Breast epithelium (tissue), 4 donors: Measurements from ENCODE around the gene FAF1. TPM values are rescaled to one million over a fixed set of nuclear protein-coding genes. Genes with fewer than 3 reads are reported as not detected.
"Not testable (repeated sequence)": the region's sequence is repeated elsewhere in the genome, so short reads cannot be mapped to it uniquely, and the experiment has no call there.

Source experiments
- DNase-seq, 2 donors: peaks; one replicate each; pipeline ENCODE4 v3.0.0-alpha.2; 2019; ENCODE audit warnings: low spot score in 2 of 2
- H3K27ac ChIP-seq, 2 donors: fragments of 200-600 bp; sonication (generic) in 1 of 2; one replicate each; pipeline ENCODE4 v1.5.1; 2016 to 2019; ENCODE audit warnings: mild to moderate bottlenecking in 1 of 2
- H3K27me3 ChIP-seq, 2 donors: fragments of 200-600 bp; sonication (generic) in 1 of 2; one replicate each; pipeline versions ENCODE4 v1.5.1 to v1.6.0; 2017 to 2019; ENCODE audit warnings: control low read depth in 1 of 2, mild to moderate bottlenecking in 1 of 2
- H3K36me3 ChIP-seq: fragments of 200-600 bp; one replicate; pipeline ENCODE4 v1.5.1; 2019
- H3K4me1 ChIP-seq, 2 donors: fragments of 200-600 bp; sonication (generic); one replicate each; pipeline ENCODE4 v1.5.1; 2016 to 2019; ENCODE audit warnings: control low read depth in 1 of 2
- H3K4me3 ChIP-seq, 3 donors: fragments of 200-600 bp; sonication (generic); 1 replicate in 2 of 3; 2 replicates in 1 of 3; pipeline ENCODE4 v1.5.1; 2016 to 2019; ENCODE audit warnings: mild to moderate bottlenecking in 3 of 3, moderate library complexity in 2 of 3
- H3K9me3 ChIP-seq, 2 donors: fragments of 200-600 bp; sonication (generic) in 1 of 2; one replicate each; pipeline ENCODE4 v1.5.1; 2016 to 2019; ENCODE audit warnings: control low read depth in 1 of 2
- CTCF ChIP-seq, 3 donors: fragments of 450-650 bp; IDR thresholded peaks; one replicate each; pipeline ENCODE4 v1.5.1; 2016 to 2017; ENCODE audit warnings: antibody characterized with exemption in 3 of 3, mild to moderate bottlenecking in 3 of 3, moderate library complexity in 3 of 3
- POLR2A ChIP-seq: fragments of 450-650 bp; IDR thresholded peaks from one replicate; pipeline ENCODE4 v1.6.1; 2016; ENCODE audit warnings: antibody characterized with exemption, mild to moderate bottlenecking, moderate library complexity
- POLR2AphosphoS5 ChIP-seq, 3 donors: sonication (generic); formaldehyde crosslinking; IDR thresholded peaks; one replicate each; pipeline ENCODE4 v1.6.1; 2017; ENCODE audit warnings: antibody characterized with exemption in 3 of 3
- intact Hi-C: fragments of 100-400 bp; cut with DNase I; formaldehyde crosslinking; loops from one replicate; pipeline ENCODE4 v1.15.1; 2023; ENCODE audit warnings: low total_unique reads
- total RNA-seq, 3 donors: library from RNA; depleted of rRNA; stranded (reverse); fragments of >200 nt; gene quantifications; one replicate each; pipeline ENCODE4 v1.1.0, GENCODE V29; 2016

The FAF1 gene
- total RNA-seq, 3 donors from 2014 or later, result 34.9 to 58.2 (median 42.0) TPM

DNA sequence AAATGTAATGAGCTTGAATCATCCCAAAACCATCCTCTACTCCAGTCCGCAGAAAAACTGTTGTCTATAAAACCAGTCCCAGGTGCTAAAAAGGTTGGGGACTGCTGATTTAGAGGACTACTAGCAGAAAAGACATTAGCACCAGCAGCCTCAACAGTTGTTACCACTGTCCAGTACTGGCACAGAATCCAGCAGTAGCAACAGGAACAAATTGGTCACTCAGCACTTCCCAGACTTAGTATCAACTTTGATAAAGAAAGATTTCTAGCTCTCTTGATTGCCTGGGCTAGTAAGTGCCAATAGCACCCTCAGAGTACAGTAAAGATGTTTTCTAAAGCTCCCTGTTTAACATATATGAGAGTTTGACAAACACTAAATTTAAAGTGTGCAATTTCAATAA, 127.9 kb downstream of the FAF1 start:
- Histone ChIP-seq H3K4me1 (no peaks in the 10 kb centered on the region), H3K27ac (no peak overlapping the region), H3K36me3 (no peaks in the 10 kb centered on the region), H3K27me3 (no peaks in the 10 kb centered on the region), H3K4me3 (no peak overlapping the region), H3K9me3 (no peaks in the 10 kb centered on the region)
- DNase-seq, result no peak
- intact Hi-C loops, result no loop called here
- no peak for TF ChIP-seq CTCF (IDR thresholded peaks at IDR 0.05)
- no peak for TF ChIP-seq POLR2A
- TF ChIP-seq POLR2AphosphoS5 (IDR thresholded peaks at IDR 0.05), result no peak

DNA sequence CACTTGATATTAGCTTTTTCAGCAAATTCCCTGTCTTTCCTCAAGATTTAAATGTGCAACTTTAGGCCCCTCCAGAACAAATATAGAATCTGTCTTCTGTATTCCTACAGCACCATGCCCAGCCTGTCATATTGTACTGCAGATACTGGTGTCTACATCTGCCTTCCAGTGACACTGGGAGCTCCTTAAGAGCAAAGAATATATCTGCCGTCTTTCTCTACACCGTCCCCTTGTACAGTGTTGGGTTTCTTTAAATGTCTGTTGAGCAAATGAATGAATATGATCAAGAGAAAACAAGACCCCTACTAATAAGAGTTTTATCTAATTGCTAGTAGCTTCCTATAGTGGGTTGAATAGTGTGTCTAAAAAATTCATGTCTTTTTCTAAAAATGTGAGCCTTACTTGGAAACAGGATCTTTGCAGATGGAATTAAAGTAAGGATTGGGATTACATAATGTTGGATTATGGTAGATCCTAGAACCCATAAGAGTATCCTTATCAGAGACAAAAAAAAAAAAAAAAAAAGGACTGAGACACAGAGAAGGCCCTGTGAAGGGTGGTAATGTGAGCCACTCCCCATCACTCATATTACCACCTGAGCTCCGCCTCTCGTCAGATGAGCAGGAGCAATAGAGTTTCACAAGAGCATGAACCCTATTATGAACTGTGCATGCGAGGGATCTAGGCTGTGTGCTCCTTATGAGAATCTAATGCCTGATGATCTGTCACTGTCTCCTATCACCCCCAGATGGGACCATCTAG, 128.6 kb downstream of the FAF1 start:
- Histone ChIP-seq H3K27ac (no peak overlapping the region), H3K36me3 (no peaks in the 10 kb centered on the region), H3K27me3 (no peaks in the 10 kb centered on the region), H3K4me3 (no peak overlapping the region), H3K9me3 (no peaks in the 10 kb centered on the region), H3K4me1 (no peaks in the 10 kb centered on the region)
- TF ChIP-seq CTCF (IDR thresholded peaks at IDR 0.05) (no peak), POLR2A (no peak), POLR2AphosphoS5 (IDR thresholded peaks at IDR 0.05) (no peak)
- DNase-seq, result no peak
- intact Hi-C loops, result no loop called here

- no peak overlapping the region for H3K4me3 ChIP-seq
- intact Hi-C loops, result no loop called here
Observed at GRCh38 chr1:50830621-50831020, 129.4 kb downstream of the FAF1 start.

GRCh38 chr1:50829014-50829958, 130.8 kb downstream of the FAF1 start:
- Histone ChIP-seq H3K36me3 (no peaks in the 10 kb centered on the region), H3K4me3 (no peak overlapping the region), H3K9me3 (no peaks in the 10 kb centered on the region), H3K4me1 (no peaks in the 10 kb centered on the region), H3K27ac (peak overlapping the region in 1 of 2 donors; percentile 51), H3K27me3 (no peaks in the 10 kb centered on the region)
- TF ChIP-seq CTCF (IDR thresholded peaks at IDR 0.05) (no peak), POLR2AphosphoS5 (IDR thresholded peaks at IDR 0.05) (no peak), POLR2A (no peak)
- intact Hi-C loops, result no loop called here
- no peak for DNase-seq

More at GRCh38 chr1:50830621-50831020, 129.4 kb downstream of the FAF1 start:
- no peaks in the 10 kb centered on the region for H3K27me3 ChIP-seq
- H3K27ac ChIP-seq, result no peak overlapping the region
- no peak for DNase-seq
- no peak for TF ChIP-seq POLR2A
- no peaks in the 10 kb centered on the region for H3K9me3 ChIP-seq
- no peaks in the 10 kb centered on the region for H3K36me3 ChIP-seq
- no peaks in the 10 kb centered on the region for H3K4me1 ChIP-seq

GRCh38 chr1:50827546-50827945, 132.5 kb downstream of the FAF1 start:
- no peak for DNase-seq
- intact Hi-C loops, result no loop called here
- H3K9me3 ChIP-seq, result no peaks in the 10 kb centered on the region
- H3K4me3 ChIP-seq, result no peak overlapping the region
- no peaks in the 10 kb centered on the region for H3K36me3 ChIP-seq
- no peaks in the 10 kb centered on the region for H3K27me3 ChIP-seq
- H3K4me1 ChIP-seq, result no peaks in the 10 kb centered on the region
- TF ChIP-seq CTCF (IDR thresholded peaks at IDR 0.05) (no peak), POLR2A (no peak), POLR2AphosphoS5 (IDR thresholded peaks at IDR 0.05) (no peak)
- no peak overlapping the region for H3K27ac ChIP-seq

DNA sequence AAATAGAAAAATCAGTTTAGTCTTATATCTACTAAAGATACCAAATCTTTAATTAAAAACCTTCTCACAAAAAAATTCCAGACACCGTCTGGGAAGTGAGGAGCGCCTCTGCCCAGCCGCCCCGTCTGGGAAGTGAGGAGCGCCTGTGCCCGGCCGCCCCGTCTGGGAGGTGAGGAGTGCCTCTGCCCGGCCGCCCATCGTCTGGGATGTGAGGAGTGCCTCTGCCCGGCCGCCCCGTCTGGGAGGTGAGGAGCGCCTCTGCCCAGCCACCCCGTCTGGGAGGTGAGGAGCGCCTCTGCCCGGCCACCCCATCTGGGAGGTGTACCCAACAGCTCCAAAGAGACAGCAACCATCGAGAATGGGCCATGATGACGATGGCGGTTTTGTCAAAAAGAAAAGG, 133.3 kb downstream of the FAF1 start:
- H3K36me3 ChIP-seq, H3K9me3 ChIP-seq, H3K4me3 ChIP-seq, H3K4me1 ChIP-seq, DNase-seq, H3K27ac ChIP-seq, intact Hi-C loops, H3K27me3 ChIP-seq: not testable (repeated sequence)
